Measurements from ENCODE around the gene CARMIL1.
"Not testable (repeated sequence)": the region's sequence is repeated elsewhere in the genome, so short reads cannot be mapped to it uniquely, and the experiment has no call there.

Gene CARMIL1

DNA sequence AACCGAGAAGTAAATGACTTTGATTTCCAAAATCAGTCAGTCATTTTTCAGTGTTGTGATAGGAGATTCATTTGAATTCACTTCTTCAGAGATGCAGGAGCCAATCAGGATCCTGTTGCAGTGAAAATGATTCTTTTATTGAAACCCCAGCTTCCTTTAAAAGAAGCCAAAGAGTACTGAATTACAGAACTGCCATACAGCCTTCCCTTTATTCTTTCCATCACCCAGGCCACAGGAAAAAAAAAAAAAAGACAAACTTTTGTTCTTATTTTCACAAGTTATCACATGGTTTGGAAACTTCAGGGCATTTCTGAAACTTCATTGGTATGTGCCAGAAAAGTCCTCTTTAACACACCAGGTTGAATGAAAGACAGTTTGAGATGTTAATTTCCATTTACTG is 1.8 kb upstream of the CARMIL1 start:
- no peak for DNase-seq (ENCODE audit: low read depth)

DNA sequence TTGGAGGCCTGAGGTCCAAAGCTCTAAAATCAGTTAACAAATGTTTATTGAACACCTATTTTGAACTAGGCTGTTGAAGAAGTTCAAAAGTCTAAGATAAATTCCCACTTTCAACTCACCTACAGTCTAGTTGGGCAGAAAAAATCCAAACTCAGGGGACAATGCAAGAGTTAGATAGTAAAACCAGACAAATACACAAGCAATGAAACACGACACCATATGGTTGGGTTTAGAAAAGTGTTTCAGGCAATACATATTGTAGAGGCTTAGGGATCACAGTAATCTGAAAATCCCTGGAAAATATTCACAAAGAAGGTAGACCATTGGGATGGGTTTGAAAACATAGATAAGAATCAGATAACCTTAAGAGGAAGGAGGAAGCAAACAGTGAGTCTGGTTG is 1.3 kb upstream of the CARMIL1 start:
- DNase-seq (ENCODE audit: low read depth), result no peak

DNA sequence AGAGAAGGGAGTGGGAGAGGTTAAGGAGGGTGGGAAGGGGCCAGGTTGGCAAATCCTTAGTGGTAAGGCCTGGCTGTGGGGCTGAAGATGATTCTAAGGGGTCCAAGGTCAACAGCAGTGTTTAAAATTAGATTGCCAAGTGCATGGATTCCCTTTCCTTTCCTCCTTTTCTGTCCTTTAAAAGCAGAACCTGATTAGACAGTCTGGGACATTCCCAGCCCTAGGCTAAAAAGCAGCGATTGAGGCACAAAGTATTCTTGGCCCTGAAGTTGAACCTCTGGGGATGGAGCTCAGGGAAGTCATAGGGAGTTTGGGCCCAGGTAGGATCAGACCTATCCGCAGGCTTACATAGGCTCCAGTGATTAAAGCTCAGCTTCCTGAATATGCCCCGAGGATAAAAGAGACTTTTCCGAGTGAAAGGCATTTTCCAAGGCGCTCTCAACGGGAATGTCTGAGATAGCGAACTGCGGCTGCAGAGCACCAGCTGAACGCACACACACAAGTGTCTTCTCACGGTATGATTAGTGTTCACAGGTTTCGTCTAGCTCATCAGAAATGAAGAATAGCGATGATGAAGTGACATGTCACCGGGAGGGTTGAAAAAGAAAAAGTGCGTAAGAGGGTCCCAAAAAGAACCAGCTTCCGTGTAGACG is 787 bp upstream of the CARMIL1 start:
- no peak for DNase-seq (ENCODE audit: low read depth)

DNA sequence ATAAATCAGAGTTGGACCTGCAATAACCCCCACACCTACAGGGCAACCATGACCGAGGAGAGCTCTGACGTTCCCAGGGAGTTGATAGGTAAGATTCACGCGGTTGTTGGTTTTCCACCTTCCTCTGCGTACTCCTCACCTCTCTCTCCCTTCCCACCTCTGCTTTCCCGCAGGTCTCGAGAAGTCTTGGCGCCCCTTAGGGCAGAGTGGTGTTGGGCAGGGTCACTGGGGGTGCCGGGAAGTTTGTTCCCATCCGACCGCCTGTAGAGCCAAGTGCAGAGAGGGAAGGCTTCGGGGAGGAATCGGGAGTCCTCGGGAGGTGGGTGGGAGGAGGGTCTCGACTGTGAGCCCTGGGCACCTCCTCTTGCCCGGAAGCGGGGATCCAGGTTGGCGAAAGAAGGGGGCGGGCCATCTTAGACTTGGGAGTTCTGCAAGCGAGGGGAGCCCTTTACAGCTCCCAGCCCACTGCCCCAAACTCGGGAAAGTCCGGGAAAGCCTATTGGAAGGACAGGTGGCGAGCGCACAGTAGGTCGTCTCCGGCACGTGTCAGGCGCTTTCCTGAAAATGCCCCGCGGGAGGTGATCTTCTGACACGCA is 672 bp downstream of the CARMIL1 start:
- DNase-seq (ENCODE audit: low read depth), result no peak

DNA sequence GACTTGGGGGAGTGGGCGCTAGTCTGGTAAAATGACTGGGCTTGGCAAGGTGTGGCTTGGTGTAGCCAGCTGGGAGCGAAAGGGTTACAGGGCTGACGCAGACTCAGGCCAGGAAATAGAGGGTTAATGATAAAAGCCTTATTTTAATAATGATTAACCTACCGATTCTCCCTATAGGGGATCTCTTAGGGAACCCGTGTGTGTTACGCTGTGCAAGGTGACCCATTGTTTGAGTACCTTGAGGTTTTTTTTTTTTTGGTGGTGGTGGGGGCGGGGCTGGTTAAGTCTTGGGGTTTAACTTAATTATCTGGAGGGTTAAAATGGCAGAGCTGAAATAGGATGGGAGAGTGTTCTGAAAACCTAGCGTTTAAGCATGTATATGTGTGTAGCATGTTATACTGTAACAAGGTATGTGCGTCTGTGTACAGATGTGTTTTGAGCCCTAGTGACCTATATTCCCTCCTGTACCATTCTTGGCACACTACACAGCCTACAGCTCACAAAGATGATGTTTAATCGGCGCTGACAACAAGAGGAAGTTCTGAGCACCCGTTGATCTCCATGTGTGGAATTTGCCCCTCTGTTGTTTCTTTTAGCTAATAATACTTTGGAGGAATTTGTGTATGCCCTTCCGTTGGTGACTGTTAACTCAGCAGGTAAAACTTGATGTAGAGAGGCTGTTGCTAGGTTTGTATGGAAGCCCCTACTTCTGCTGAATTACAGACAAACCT is 1.3 kb downstream of the CARMIL1 start:
- DNase-seq (ENCODE audit: low read depth), result no peak

DNA sequence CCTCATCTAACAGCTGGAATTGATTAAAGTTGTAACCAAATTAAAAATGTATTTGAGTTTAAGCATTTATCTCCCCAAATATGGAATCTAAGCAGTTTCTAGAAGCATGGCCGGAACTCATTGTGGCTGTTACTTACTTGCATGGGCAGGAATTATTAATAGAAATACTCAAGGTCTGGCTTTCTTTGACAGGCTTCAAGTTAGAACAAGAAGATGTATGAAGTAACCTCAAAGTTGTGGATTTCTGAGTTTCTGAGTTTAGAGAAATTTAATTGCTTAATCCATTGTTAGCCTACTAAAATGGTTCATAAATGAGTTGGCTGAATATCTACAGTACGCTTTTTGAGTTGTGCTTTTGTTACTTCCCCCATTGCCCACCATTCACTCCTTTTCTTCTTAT is 7.7 kb downstream of the CARMIL1 start:
- DNase-seq (ENCODE audit: low read depth), result no peak

DNA sequence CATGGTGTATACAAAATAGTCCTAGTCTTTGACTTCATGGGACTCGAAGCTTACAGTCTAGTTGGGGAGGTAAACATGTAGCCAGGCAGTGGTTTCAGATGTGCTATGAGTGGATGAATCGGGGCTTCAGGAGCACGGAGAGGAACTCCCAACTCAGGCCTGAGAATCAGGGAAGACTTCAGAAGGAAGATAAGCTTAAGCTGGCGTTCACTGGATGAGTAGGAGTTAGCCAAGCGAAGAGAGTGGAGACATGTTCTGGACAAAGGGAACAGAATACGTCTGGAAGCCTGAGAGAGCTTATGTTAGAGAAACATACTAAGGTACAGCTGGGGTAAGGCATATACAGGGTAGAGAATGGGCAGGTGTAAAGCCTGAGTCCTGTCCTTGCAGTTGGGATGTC is 8.8 kb downstream of the CARMIL1 start:
- DNase-seq (ENCODE audit: low read depth), result no peak

DNA sequence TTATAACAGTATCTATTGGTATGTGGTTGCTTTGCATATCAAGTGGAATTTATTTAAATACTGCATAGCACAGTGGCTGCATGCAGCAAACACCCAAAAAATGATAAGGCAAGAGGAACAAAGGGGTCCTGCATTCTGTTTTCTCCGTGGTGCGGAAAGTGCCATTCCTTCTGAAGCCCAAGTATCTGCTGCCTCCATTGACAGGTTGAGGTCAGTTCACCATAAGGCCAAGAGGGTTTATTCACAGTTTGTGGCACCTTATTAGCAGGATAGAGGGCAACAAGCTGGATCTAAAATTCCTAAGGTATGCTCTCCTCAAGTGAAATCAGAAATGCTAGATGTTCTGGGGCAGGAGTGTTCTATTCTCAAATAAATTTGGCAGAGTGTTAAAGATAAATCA is 9.3 kb downstream of the CARMIL1 start:
- DNase-seq (ENCODE audit: low read depth), result no peak

DNA sequence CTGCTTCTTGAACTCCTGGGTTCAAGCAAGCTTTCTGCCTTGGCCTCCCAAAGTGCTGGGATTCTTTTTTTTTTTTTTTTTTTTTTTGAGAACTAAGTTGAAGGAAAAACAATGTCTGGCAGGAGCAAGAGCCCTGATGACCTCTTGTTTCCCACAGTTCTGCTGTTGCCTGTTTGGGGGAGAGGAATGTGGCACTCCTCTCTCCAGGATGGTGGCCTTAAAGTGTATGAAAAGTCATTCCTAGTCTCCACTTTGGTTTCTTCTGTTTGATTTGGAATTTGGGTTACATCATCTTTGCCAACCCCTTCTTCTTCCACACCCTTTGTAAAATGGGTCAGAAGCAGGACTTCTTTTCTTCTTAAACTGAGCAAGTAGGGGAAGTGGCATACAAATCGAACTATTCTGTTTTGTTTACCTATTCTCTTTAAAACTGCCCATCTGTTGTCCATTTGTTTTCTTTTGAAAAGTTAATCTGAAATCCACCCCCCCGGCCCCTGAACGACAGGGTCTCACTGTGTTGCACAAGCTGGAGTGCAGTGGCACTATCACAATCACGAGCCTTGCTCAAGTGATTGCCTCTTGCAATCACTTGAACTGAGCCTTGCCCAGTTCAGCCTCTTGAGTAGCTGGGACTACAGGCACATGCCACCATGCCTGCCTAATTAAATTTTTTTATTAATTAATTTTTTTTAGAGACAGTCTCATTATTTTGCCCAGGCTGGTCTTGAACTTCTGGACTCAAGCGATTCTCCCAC is 11.3 kb downstream of the CARMIL1 start:
- DNase-seq (ENCODE audit: low read depth), result no peak

DNA sequence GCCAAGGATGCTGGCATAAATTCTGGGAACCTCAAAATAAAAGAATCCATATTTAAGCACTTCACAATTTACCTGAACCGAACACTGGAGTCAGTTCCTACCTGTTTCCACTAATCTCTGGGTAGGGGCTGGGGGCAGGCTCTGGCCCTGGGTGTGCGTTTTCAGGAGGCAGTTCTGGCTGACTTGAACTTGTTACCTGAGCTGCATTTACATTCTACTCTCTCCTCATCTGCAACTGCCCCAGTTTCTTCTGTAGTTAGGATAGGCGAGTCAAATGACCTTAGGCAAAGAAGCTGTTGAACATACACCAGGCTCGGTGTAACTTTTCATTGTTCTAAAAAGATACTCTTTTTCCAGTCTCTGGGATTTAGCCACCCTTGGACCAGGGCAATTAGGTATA is 13.2 kb downstream of the CARMIL1 start:
- DNase-seq (ENCODE audit: low read depth), result no peak

DNA sequence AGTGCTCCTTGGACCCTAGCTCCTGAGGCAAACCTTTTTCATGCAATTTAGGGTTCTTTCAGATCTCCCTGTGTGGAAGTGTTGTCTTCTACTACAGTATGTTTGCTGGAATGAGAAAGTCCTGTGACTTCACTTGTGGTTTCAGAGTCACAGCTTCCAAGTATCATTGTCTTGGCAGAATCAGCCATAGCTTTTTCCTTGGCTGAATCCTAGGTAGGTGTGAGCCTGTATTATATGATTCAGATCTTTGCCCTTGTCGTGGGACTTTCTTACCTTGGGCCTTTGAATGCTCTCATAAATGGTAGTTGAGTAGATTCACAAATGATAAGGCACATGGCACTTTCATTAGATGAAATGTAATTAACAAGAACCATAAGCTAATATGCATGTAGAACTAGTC is 16.5 kb downstream of the CARMIL1 start:
- DNase-seq (ENCODE audit: low read depth), result no peak

DNA sequence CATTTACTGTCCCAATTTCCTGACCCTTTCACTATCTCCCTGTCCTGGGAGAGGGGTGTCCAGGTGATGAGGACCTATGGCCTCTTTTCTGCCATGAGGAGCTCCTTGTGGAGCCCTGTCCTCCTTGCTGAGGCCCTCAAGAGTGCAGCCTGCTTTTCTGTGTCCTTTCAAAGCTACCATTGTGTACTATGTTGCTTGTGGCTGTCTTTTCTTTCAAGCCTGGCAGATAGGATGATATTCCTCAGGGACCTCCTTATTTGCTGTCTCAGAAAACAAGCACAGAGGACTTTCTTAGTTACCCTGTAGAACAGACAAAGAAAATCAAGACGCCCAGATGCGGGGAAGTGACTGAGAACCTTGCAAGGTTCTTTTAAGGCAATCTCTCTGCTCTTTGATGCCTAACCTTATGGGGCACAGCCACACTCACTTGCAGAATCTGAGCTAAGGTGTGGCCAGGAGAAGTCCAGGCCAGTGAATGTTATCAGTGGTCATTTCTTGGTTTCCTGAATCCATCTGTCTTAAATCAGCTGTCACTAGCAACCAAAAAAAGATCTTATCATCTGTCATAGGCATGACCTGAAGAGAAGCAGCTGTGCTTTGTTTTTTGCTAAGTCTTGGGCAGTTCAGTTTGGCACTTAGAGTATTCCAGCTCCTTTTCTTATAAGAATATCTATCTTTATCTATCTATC is 17.2 kb downstream of the CARMIL1 start:
- no peak for DNase-seq (ENCODE audit: low read depth)

DNA sequence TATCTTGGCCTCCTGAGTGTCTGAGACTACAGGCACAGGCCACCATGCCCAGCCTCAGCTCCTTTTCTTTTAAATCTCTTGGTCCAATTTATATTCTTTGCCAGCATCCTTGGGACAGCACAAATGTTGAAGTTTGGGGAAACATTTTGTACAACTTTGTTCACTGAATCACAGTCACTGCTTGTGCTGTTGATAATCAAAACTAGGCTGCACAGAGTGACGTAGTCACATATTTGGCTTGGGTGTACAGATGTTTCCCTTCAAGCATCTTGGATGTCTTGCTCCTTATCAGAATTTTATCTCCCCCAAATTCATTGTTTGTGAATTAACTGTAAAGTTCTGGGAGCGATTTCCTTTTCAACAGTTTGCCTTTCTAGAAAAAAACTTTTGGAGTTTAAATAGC is 17.9 kb downstream of the CARMIL1 start:
- DNase-seq (ENCODE audit: low read depth), result no peak

DNA sequence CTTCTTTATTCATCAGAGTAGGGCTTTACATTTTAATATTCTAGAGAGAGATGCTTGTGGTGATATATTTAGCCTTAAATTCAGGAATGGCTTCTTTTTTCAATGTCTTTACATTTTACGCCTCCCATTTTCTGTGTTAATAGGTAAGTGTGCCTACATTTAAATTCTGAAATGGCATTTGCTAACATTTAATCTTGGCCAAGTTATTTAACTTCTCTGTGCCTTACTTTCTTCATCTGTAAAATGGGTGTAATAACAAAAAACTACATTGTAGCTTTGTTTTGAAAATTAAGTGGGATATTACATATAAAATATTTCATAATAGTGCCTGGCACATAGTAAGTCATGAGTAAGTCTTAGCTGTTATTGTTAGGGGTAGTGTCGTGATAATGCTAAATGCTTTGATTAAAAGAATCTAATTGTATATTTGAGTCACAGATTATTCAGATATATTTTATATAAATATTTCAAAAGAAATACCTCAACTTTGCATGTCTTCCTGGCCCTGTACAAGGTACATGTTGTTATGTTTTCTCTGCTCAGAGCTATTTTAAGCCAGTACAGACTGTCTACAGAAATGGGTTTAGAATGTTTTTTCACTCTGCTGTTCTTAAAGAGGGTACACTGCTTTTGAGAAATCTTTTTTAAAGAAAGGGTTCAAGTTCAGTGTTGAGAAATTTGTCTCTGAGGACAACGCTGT is 18.8 kb downstream of the CARMIL1 start:
- DNase-seq (ENCODE audit: low read depth), result no peak

DNA sequence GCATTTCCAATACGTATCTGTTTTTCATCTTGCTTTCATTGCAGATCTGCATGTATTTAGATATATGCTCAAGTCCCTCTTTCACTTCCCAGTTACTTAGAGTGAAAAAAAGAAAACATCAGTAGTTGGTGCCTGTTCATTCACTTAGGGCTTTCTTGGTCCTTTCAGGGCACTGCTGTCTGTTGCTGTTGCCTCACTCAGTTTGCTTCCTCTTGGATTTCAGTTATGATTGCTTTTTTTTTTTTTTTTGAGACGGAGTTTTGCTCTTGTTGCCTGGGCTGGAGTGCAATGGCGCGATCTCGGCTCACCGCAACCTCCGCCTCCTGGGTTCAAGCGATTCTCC is 19.3 kb downstream of the CARMIL1 start:
- not testable (repeated sequence) for DNase-seq (ENCODE audit: low read depth)

DNA sequence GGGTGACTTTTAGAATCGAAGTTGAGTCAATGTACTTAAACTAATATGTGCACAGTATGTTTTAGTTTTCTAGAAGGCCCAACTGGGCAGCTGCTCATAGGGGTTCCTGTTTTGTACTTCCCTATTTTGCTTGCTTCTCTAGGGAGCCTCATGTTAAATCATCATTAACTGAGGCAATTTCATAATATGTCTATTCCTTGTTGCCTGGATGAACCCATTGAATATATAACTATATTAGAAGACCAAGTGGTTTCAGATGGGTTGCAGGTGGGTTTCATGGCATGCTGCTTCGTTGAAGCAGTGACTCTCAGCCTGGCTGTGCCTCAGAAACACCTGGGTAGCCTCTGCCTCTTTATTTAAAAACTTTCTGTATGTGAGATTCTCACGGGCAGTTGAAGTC is 22.2 kb downstream of the CARMIL1 start:
- no peak for DNase-seq (ENCODE audit: low read depth)

DNA sequence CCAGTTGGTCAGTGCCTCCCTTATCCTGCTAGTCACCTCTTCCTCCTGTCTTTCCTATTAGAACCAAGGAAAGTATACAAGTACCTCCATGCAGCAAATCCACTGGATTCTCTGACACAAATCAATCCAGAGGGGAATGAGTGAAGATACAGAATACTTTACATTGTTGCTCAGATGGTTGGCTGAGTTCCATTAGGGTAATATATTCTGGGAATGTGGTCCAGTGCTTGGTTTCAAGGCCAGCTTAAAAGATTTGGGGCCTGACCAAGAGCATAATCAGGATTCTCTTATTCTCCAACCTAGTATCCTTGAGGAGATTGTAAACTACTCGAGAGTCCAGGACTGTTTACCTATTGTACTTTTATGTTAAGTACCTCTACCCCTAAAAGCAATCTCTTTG is 23.0 kb downstream of the CARMIL1 start:
- DNase-seq (ENCODE audit: low read depth), result no peak

DNA sequence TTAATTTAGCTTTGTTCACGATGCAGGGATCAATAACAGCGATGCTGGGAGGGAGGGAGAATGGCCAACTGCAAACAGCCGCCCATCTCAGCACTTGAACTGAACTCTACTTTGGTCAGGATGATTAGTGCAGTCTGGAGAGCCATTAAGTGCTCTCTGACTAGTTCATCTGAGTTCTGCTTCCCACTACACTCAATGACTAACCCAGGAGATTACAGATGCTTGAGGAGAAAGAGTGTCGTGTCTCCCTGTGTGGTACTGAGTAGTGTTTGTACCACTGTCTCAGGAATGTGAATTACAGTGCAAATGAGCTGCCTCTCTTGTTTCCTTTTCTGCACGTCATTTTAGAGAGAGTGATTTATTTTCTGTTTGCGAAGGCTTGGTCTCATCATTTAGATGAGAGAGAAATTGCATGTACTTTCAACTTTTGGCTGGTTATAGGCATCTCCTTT is 23.5 kb downstream of the CARMIL1 start:
- DNase-seq (ENCODE audit: low read depth), result no peak

DNA sequence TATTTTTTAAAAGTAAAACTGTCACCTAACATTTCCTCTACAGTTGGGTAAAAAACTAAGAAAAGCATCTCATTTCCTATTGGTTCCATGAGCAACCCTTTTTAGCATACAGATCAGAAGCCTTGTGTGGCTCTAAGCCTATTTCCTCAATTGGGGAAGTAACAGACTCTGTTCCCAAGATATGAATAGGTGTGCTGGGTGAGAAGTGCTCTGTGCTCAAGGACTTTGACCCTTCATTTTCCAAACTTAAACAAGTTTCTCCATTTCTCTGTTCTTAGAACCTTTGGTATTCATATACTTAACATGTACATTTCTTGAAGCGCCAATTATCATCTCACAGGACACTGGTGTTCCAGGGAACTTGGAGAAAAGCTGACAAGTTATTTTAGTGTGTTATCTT is 24.1 kb downstream of the CARMIL1 start:
- DNase-seq (ENCODE audit: low read depth), result no peak

DNA sequence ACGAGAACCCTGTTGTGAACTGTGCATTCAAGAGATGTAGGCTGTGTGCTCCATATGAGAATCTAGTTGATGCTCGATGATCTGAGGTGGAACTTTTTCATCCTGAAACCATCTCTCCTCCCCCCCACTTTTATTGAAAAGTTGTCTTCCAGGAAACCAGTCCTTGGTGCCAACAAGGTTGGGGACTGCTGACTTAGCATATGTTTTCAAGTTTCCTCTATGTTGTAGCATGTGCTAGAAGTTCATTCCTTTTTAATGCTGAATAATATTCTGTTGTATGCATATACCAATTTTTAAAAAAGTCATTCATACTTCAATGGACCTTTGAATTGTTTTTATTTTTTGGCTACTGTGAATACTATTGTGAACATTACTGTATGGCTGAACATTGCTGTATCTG is 27.2 kb downstream of the CARMIL1 start:
- DNase-seq (ENCODE audit: low read depth), result no peak

DNA sequence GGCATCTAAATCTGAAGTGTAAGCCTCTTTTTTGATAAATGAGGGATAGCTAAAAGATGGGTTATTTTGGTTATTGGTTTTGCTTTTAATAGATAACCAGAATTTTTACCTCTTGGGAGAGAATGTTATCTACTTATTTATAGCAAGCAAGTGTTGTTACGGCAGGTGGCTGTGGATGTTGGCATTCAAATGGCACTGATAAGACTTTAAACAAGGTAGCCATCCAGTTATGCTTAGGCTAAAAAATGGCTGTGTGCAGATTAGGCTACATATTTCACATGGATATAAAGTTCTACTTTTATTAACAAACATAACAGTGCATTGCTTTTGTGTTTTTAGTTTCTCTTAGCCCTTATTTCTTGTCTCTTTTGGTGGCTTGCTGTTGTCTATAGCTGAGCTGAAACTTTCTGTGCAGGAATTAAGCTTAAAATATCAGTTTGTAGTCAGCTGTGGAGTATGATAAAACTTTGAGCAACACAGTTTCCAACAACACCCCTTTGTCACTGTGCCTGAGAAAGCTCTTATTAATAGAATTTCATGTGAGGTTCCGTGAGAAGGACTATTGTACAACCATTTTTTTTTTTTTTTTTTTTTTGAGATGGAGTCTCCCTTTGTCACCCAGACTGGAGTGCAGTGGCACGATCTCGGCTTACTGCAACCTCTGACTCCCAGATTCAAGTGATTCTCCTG is 28.8 kb downstream of the CARMIL1 start:
- no peak for DNase-seq (ENCODE audit: low read depth)

All from stimulated activated CD8-positive, alpha-beta memory T cell treated with anti-CD3 and anti-CD28 coated beads, Interleukin-12 subunit alpha, Interleukin-12 subunit beta, amount 100 ng/mL, for 1 hour (primary cell).